AG10803 (cell line): ENCODE measurements around the gene SIL1.

ENCODE experiments used
- DNase-seq: peaks from one replicate; pipeline ENCODE4 v3.0.0; 2010; ENCODE audit warnings: low read depth
- H3K4me3 ChIP-seq: 2 replicates; pipeline ENCODE4 v1.5.1; 2011; ENCODE audit warnings: mild to moderate bottlenecking, low read length, control low read depth
- CTCF ChIP-seq: conservative IDR thresholded peaks from 2 replicates; pipeline ENCODE4 v1.5.1; 2011; ENCODE audit warnings: mild to moderate bottlenecking, low read length, control low read depth, inconsistent platforms

The SIL1 gene

DNA sequence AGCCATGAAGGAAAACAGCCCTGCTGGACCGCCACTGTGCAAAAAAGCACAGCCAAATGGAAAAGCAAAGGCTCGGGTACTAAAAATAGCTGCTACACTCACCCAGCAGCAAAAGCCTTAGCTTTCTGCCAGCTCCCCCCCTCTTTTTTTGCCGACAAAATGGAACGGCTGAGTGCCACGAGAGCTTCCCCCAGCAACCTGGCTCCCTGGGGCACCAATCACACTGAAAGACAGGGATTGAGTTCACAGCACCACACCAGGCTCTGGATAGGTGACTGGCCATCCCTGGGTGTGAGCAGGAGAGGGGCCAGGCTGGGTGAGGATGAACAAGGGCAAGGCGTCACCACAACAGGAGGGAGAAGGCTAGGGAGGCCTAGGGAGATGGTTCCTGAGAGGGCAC lies 66.7 kb downstream of the SIL1 start:
- H3K4me3 ChIP-seq, result peak overlapping the region; percentile 29
- no peak for TF ChIP-seq CTCF
- peak; percentile 49 for DNase-seq

DNA sequence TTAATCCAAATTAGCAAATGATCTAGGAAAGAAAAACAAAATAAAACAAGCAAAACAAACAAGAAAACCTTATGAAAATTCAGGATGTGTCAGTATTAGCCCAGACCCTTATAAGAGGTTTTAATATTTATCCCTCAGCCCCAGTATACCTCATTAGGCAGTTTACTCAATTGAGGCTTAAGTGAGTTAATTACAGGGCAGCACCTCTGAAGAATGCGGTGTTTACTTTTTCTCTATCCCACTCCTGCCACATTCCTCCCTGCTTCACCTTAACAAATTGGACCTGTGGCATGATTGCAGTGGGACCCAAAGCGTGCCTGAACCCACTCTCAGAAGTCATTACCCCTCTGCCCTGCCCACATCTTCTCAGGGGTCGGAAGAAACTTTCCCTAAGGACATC lies 67.1 kb downstream of the SIL1 start:
- no peak for TF ChIP-seq CTCF
- no peak for DNase-seq
- H3K4me3 ChIP-seq, result peak overlapping the region; percentile 26

DNA sequence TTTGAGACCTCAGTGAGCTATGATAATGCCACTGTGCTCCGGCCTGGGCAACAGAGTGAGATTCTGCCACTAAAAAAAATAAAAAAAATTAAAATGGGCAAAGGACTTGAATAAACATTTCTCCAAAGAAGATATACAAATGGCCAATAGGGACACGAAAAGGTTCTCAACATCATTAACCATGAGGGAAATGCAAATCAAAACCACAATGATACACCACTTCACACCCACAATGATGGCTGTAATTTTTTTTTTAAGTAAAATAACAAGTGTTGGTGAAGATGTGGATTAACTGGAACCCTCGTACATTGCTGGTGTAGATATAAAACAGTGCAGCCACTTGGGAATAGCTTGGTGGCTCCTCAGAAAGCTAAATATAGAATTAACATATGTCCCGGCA lies 68.0 kb downstream of the SIL1 start:
- TF ChIP-seq CTCF, result no peak
- H3K4me3 ChIP-seq, result no peak overlapping the region
- no peak for DNase-seq

DNA sequence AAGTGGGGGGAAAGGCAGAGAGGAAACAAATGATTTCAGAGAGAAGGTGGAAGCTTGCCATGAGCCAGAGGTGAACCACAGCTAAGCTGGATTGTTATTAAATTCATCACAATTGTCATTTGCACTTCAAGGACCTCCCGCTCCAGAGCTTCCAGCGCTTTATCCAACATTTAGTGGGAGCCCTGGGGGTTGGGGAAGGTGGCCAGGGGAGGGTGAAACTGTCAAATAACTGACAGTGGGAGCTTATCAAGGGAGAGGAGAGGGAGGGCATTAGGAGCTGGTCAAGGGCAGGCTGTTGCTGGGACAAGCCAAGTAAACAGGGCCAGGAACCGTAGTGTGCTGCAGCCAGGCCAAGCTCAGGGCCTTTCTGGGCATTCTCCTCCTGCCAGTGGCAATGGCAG lies 71.5 kb downstream of the SIL1 start:
- no peak overlapping the region for H3K4me3 ChIP-seq
- no peak for DNase-seq
- TF ChIP-seq CTCF, result no peak

DNA sequence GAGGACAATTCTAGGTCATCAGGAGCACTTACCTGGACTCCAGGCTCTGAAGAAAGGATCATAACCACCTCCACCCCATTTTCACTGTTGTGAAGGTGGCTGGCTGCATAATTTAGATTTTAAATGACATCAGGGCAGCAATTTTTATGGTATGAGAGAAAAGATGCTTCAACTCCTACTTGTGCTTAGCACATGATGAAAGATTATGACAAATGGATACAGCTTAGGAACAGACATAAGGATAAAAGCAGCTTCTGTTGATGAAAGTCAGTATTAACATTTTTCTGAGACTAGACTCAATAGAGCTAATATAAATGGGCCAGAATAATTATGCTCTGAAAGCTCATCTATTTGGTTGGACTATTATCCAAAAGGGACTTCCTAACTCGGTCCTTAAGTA lies 72.2 kb downstream of the SIL1 start:
- no peak for TF ChIP-seq CTCF
- no peak overlapping the region for H3K4me3 ChIP-seq
- no peak for DNase-seq

GRCh38 chr5:139124774-139125520 lies 73.2 kb downstream of the SIL1 start:
- H3K4me3 ChIP-seq, result no peak overlapping the region
- no peak for TF ChIP-seq CTCF
- DNase-seq, result no peak

GRCh38 chr5:139121120-139121519 lies 77.0 kb downstream of the SIL1 start:
- no peak for TF ChIP-seq CTCF

More at GRCh38 chr5:139121120-139121519, 77.0 kb downstream of the SIL1 start:
- no peak overlapping the region for H3K4me3 ChIP-seq
- DNase-seq, result no peak
